ENCODE data around the gene WDR33.

DNA sequence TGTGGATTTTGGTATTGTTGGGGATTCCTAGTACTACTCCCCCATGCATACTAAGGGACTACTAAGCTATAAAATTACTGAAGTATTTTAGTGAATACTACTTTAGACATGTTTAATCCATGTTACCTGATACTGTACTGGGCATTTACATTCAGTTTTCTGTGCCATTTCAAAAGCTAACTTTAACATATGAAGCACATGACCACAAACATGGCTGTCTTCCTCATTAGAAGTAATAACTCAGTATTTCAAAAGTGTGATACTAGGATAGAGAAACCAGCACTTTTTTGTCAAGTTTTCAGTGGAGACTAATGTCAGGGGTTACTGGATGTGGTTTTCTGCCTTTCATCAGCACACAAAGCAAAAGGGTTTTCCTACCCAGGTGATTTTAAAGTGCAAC lies 27.9 kb downstream of the WDR33 start:
- TF ChIP-seq GATA2 (IDR thresholded peaks at IDR 0.05; ENCODE audit: low read depth, low read length) (no peak), GATA3 (IDR thresholded peaks at IDR 0.05; ENCODE audit: low read depth, low read length) (no peak)

Measured in SH-SY5Y (cell line).